Measurements from ENCODE around the gene TIPARP.

TIPARP gene

DNA sequence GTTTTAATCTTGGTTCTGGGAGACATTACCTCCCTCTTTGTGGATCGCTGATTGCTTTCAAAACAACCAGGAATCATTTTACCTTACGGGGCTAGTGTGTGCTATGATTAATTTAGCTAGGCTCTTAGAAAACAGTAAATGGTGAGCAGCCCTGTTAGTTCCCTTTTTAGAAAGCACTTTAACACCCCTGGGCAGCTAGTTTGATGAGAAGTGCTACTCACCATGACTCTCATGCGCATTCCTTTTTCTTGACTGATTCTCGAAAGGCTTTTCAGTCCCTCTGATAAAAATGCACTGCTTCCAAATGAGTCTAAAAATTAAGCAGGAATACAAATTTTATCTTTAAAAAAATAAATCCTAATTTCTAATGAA lies 76.5 kb downstream of the TIPARP start:
- TF ChIP-seq, protein P1, sequence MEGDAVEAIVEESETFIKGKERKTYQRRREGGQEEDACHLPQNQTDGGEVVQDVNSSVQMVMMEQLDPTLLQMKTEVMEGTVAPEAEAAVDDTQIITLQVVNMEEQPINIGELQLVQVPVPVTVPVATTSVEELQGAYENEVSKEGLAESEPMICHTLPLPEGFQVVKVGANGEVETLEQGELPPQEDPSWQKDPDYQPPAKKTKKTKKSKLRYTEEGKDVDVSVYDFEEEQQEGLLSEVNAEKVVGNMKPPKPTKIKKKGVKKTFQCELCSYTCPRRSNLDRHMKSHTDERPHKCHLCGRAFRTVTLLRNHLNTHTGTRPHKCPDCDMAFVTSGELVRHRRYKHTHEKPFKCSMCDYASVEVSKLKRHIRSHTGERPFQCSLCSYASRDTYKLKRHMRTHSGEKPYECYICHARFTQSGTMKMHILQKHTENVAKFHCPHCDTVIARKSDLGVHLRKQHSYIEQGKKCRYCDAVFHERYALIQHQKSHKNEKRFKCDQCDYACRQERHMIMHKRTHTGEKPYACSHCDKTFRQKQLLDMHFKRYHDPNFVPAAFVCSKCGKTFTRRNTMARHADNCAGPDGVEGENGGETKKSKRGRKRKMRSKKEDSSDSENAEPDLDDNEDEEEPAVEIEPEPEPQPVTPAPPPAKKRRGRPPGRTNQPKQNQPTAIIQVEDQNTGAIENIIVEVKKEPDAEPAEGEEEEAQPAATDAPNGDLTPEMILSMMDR (IDR thresholded peaks at IDR 0.05; ENCODE audit: control extremely low read depth, extremely low read depth, low read depth, missing control alignments), result no peak
- DNase-seq (ENCODE audit: extremely low spot score), result no peak
- CTCF ChIA-PET, result interaction anchor here (1.4 to 1.7 kb wide), 3 partner anchors 9 to 22 kb away, joined by 4 to 6 read pairs (median 5); no protein-coding TSS in a partner anchor
- POLR2A ChIA-PET, result no interaction called here

DNA sequence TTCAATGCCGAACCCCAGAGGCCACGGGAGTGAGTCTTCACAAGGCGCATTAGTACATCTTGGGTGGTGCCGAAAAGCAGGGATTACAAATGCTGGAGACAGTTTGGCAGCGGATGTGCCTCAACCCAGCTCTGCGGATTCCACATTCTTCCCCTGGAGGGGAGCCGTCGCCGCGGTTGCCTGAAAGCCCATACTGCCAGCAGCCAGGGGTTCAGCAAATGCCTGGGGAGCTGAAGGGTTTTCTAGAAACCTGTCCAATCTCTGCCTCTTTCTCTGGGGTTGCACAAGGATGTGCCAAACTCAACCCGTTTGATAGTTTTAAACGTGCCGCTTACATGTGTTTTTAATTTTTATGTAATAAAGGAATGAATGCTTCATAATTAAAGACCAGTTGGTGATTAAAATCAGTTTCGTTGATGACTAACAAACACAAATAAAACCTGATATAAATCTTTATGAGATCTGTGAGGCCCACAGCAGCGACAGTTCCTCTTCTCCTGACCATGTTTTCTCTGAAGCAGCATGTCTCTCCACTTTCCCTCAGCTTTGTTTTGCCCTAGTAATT lies 77.2 kb downstream of the TIPARP start:
- TF ChIP-seq, protein P1 (IDR thresholded peaks at IDR 0.05; ENCODE audit: control extremely low read depth, extremely low read depth, low read depth, missing control alignments), result no peak
- CTCF ChIA-PET, result interaction anchor here (1.4 to 1.7 kb wide), 3 partner anchors 8 to 23 kb away, joined by 4 to 6 read pairs (median 5); no protein-coding TSS in a partner anchor

More for the DNA sequence above, 77.2 kb downstream of the TIPARP start:
- POLR2A ChIA-PET, result no interaction called here
- no peak for DNase-seq (ENCODE audit: extremely low spot score)
